Mesenteric fat pad (tissue), 1 donor: ENCODE data around the gene EPHA6. TPM values are rescaled to one million over a fixed set of nuclear protein-coding genes. Genes with fewer than 3 reads are reported as not detected.
"Not testable (repeated sequence)": the region's sequence is repeated elsewhere in the genome, so short reads cannot be mapped to it uniquely, and the experiment has no call there.

Source experiments
- DNase-seq: peaks from one replicate; pipeline ENCODE4 v3.0.0-alpha.2; 2020; ENCODE audit warnings: low spot score
- total RNA-seq: library from RNA; stranded (reverse); fragmentation: NEBNext Ultra II Directional; extraction: Animal tissue kit (Norgen Biotek cat#: 25700); gene quantifications from one replicate; pipeline ENCODE4 v1.2.1, GENCODE V29; 2021
- donor health status: DM: yes; HTN: yes; CAD: no.

EPHA6 gene
- total RNA-seq, 1 donor from 2014 or later: 0.26 TPM

GRCh38 chr3:97579365-97579764, 765.0 kb downstream of the EPHA6 start:
- no peak for DNase-seq

DNA sequence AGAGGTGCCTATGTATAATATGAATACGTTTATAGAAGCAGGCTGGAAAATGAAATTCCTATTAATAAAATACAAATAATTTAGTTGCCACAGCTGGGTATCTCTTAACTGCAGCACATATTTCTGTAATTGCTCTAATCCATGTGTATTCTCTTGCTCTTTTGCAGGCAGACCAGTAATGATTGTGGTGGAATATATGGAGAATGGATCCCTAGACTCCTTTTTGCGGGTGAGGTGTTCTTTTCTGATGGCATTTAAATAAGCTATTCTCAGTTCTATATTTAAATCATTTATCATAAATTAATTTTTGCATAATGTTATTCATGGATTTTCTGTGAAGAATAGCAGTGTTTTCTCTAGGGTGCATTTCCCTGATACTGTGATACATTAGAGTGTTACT, 796.2 kb downstream of the EPHA6 start:
- no peak for DNase-seq

DNA sequence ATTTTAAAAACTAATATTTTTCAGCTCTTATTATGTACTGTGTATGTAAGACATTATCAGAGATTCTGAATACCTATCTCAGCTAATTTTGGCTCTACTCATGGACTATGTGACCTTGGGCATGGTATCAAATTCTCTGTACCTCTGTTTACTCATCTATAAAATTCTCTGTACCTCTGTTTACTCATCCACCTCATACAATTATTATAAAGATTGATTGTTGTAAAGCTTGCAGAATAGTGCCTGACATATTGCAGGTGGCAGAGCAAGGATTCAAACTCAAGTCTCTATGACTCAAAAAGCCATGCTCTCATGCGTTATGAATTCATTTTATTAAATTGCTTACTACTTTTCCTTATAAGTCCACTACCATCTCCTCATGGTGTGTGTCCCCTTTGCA, 798.2 kb downstream of the EPHA6 start:
- DNase-seq: no peak

DNA sequence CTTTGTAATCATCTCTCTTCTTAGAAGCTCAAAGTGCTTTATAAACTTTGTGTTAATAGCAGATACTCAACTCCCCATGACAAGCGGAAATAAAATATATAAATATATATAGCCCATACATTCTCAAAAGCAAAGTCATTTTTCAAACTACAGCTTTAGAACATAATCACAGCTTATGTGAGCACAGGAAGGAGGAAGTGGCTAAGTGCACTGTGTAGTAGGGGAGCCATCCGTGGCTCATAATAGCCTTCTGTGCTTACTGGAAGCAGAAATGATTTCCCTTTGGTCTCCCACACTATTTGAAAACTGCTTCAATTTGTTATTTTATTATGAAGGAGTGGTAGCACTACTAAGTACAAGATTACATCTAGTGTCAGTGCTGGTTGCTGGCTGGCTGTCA, 798.7 kb downstream of the EPHA6 start:
- no peak for DNase-seq

DNA sequence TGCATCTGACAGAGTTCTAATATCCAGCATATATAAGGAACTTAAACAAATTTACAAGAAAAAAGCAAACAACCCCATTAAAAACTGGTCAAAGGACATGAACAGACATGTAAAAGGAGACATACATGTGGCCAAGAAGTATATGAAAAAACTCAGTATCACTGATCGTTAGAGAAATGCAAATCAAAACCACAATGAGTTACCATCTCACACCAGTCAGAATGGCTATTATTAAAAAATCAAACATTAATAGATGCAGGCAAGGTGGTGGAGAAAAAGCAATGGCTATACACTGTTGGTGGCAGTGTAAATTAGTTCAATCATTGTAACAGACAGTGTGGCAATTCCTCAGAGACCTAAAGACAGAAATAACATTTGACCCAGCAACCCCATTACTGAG, 806.1 kb downstream of the EPHA6 start:
- not testable (repeated sequence) for DNase-seq

- no peak for DNase-seq
Measured at GRCh38 chr3:97636465-97636864, 822.1 kb downstream of the EPHA6 start.

- no peak for DNase-seq
Measured at GRCh38 chr3:97646932-97647331, 832.5 kb downstream of the EPHA6 start.

DNA sequence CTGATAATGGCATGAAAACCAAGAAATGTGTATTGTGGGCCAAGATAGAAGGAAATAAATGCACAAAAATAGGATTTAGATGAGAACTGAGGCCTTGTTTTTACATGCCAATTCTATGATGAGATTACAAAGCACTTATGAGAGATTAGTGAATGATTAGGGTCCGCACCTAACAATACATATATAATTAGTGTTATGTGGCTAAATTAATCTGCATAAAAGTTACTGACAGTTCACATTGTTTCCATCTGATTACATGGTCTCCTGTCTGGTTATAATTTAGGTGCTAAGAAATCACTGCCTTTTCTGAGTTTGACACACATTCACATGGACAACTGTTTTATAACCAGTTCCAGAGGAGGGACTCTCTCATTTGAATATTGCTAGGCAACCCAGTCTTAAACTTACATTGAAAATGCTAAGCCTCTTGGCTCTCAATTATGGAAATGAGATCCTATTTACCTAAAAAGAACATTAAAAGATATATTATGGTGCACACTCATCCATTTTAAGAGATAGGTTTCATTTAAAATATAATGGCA, 833.1 kb downstream of the EPHA6 start:
- no peak for DNase-seq

DNA sequence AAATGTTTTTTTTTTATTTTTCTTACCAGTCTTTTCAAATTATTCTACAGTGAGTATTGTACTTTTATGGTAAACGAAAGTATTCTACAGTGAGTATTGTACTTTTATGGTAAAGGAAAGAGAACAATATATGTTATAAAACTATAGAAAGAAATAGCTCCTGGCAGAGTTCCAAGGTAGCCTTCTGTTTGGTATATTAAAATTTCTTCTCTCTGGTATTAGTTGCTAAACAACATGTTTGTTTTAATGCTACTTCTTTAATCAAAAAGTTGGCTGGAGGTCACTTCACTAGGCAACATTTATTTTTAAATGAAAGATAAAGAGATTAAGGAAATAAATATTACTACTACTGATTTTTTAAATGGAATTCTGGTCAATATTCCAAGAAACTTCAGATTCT, 841.6 kb downstream of the EPHA6 start:
- no peak for DNase-seq

GRCh38 chr3:97656638-97657037, 842.2 kb downstream of the EPHA6 start:
- no peak for DNase-seq

DNA sequence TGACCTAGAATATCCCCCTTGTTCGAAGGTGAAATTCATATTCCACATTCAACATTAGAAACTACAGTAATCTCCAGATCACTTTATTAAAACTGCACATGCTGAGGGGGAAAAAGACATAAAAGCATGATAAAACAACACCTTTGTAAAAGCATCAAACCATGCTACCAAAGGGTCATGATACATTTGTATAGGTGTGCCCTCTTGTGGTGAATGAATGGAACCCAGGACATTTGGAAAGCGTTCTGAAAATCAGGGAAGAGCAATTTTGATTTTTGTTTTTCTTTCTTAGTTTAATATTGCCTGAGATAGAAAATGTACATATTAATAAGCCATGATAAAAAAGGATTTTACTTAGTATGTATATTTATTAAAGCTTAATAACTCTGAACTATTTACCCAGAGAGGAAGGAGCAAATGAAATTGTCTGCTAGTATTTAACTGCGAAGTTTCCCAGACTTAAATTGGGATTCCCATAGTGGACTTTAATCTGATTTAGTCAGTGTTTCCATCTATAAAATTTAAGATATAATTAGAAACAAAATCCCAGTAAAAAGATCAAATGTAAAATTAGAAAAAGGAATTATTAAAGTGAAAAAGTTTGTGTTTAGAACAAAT, 844.4 kb downstream of the EPHA6 start:
- no peak for DNase-seq

GRCh38 chr3:97662264-97662663, 847.9 kb downstream of the EPHA6 start:
- DNase-seq: no peak

DNA sequence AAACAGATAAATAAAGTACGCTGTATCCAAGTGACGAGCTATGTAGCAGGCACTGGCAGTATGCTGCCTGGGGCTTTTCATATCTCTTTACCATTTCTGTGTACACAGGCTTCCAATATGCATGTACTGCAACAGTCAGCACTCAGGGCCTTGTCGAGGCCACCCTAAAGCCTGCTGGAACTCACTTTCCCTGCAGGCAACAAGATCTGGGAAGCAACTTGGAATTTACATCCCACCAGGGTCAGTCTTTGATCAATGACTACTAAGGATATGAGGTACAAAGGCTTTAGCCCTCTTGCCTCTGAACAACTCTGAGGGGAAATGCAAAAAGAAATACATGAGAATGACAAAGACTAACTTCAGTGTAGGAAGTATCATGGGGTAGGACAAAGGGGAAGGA, 848.4 kb downstream of the EPHA6 start:
- DNase-seq: no peak

GRCh38 chr3:97665896-97666295, 851.5 kb downstream of the EPHA6 start:
- DNase-seq: no peak

DNA sequence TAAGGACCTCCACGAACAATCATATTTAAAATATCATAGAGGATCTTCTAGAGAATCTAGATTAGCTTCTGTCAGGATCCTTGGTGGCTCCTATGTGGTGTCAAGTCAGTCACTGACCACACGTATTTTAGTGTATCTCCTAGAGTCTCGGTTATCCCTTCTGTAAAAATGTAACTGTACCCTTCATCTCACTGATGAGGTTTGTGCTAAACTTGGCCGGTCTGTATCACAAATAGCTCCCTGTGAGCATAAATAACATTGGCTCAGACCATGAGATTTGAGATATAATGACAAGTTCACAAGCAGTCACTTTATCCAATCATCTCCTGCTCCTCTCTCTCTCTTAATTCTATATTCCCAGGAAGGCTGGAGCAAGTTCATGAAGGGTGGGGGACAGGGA, 856.6 kb downstream of the EPHA6 start:
- no peak for DNase-seq

DNA sequence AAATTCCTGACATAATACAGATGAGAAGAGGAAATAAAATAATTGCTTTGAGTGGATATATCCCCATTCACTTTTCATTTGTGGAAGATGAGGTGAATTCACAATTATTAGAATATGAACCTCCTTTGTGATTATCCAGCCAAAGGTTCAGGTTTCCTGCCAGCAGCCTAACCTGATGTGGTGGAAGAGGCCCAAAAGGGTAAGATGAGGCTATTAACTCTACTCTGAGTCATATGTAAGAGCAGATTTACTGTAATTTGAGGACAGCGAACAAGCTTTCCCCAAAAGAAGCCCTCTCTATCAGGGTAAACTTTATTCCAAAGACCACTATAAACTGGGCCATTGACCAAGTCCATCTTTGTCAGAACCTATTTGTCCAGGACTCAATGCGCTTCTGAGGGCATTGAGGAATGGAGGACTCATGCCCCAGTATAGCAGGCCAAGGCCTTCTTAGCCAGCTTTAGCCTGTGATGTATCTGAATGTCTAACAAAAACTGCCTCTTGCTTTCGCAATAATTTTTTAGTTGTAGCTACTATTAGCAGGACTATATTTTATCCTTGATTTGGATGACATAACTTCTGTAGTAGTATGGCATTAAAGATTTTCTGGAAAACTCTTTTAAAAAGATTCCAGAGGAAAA, 859.1 kb downstream of the EPHA6 start:
- no peak for DNase-seq

DNA sequence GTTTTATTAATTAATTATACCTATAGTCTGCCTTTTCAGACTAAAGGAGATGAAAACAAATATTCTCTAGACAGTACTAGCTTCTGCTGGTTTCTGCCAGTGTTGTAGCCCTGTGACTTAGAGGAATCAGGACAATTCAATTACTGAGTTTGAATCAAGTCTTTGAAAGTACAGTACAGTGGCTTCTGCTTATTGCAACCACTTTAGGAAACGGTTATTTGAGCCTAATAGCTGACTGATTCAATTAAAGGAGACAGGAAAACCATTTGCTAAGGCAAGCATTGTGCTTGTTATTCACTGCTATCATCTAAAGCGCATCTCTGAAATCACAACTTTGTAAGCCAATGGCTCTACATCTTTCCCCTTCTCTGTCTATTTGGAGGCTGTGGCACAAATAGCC, 860.1 kb downstream of the EPHA6 start:
- DNase-seq: no peak

- DNase-seq: no peak
Measured at GRCh38 chr3:97680210-97680609, 865.8 kb downstream of the EPHA6 start.

DNA sequence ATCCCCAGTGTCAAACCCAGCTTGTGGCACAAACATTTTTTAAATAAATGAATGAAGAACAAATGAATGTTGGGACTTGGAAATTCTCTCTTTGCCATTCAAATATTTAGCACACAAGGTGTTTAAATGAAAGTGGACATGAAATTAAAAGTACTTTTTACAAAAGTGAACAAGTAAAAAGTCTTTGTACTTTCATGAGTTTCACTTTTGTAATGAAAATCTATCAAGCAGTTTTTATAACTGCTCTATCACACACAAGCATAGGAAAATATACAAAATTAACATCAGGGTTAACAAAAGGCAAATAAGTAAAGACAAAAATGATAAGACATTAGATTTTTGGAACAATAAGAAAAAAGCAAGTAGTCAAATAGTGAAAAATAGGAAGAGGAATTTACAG, 866.3 kb downstream of the EPHA6 start:
- DNase-seq: no peak

- DNase-seq: no peak
Measured at GRCh38 chr3:97684490-97684889, 870.1 kb downstream of the EPHA6 start.

DNA sequence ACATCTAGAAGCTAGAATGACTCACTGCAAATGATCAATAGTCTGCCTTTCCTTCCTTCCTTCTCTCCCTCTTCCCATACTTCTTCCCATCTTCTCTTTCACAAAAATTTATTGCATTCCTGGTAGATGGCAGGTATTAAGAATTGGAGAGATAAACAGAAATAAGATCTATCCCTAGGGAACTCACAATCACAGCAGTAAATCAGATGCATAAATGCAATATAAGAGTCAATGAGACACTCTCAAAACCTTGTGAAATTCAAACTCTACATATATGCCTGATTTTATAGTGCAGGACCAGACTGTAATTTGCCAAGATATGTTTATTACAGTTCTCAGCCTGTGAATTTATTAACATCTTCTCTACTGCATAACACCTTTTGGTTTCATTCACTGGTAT, 871.9 kb downstream of the EPHA6 start:
- no peak for DNase-seq

GRCh38 chr3:97687734-97688133, 873.3 kb downstream of the EPHA6 start:
- no peak for DNase-seq

GRCh38 chr3:97689111-97689510, 874.7 kb downstream of the EPHA6 start:
- no peak for DNase-seq
